ENCODE results near the gene FAM168B. TPM values are rescaled to one million over a fixed set of nuclear protein-coding genes. Genes with fewer than 3 reads are reported as not detected.

The FAM168B gene
- total RNA-seq, 2 donors from 2014 or later = 97.8 to 124 TPM

- TF ChIP-seq CTCF (IDR thresholded peaks at IDR 0.05) = no peak
- H3K9me3 ChIP-seq = no peaks in the 10 kb centered on the region
- no peaks in the 10 kb centered on the region for H3K27me3 ChIP-seq
- H3K4me3 ChIP-seq = peak overlapping the region; percentile 75 to 91
- peak overlapping the region; percentile 94 to 95 for H3K27ac ChIP-seq
- peak; percentile 62 for DNase-seq (ENCODE audit: low spot score)
- peaks cover 0 to 24% of the 10 kb centered on the region in 2 donors for H3K4me1 ChIP-seq
- no peaks in the 10 kb centered on the region for H3K36me3 ChIP-seq
These were observed 12.9 kb upstream of the FAM168B start for GRCh38 chr2:131105950-131106801.

GRCh38 chr2:131105156-131105949, 12.1 kb upstream of the FAM168B start, which contains the start of gene PLEKHB2:
Gene PLEKHB2, plus strand, starts transcription at chr2:131105336. Its CDS starts 15,606 bp downstream, at chr2:131120942.
- no peaks in the 10 kb centered on the region for H3K9me3 ChIP-seq
- peak within 1 kb of the TSS; percentile 75 to 91 for H3K4me3 ChIP-seq

GRCh38 chr2:131104487-131105155, 11.4 kb upstream of the FAM168B start:
- Histone ChIP-seq H3K9me3 (no peaks in the 10 kb centered on the region), H3K27me3 (no peaks in the 10 kb centered on the region), H3K27ac (peak overlapping the region; percentile 94 to 95), H3K4me3 (peak overlapping the region; percentile 75 to 91), H3K36me3 (no peaks in the 10 kb centered on the region), H3K4me1 (peaks cover 0 to 24% of the 10 kb centered on the region in 2 donors)
- TF ChIP-seq CTCF (IDR thresholded peaks at IDR 0.05) = no peak
- DNase-seq (ENCODE audit: low spot score) = peak; percentile 79

More at GRCh38 chr2:131105156-131105949, 12.1 kb upstream of the FAM168B start, which contains the start of gene PLEKHB2:
- peak in 1 of 2 donors; percentile 29 for TF ChIP-seq CTCF (IDR thresholded peaks at IDR 0.05)
- DNase-seq (ENCODE audit: low spot score) = peak; percentile 92
- H3K4me1 ChIP-seq = peaks cover 0 to 24% of the 10 kb centered on the region in 2 donors
- H3K27me3 ChIP-seq = no peaks in the 10 kb centered on the region
- peak within 1 kb of the TSS; percentile 94 to 95 for H3K27ac ChIP-seq
- H3K36me3 ChIP-seq = no peaks in the 10 kb centered on the region

GRCh38 chr2:131103165-131103564, 9.9 kb upstream of the FAM168B start:
- Histone ChIP-seq H3K4me3 (no peak overlapping the region), H3K4me1 (peaks cover 0 to 24% of the 10 kb centered on the region in 2 donors), H3K27ac (no peak overlapping the region), H3K36me3 (no peaks in the 10 kb centered on the region), H3K27me3 (no peaks in the 10 kb centered on the region), H3K9me3 (no peaks in the 10 kb centered on the region)
- no peak for DNase-seq (ENCODE audit: low spot score)
- TF ChIP-seq CTCF (IDR thresholded peaks at IDR 0.05) = no peak

- no peak overlapping the region for H3K27ac ChIP-seq
- peaks cover 10% of the 10 kb centered on the region for H3K36me3 ChIP-seq
- no peak for TF ChIP-seq CTCF (IDR thresholded peaks at IDR 0.05)
- H3K4me3 ChIP-seq = peak overlapping the region in 1 of 2 donors; percentile 71
- H3K4me1 ChIP-seq = peaks cover 0 to 20% of the 10 kb centered on the region in 2 donors
- no peaks in the 10 kb centered on the region for H3K27me3 ChIP-seq
- H3K9me3 ChIP-seq = no peaks in the 10 kb centered on the region
- no peak for DNase-seq (ENCODE audit: low spot score)
These were observed 1.4 kb upstream of the FAM168B start for GRCh38 chr2:131094463-131095281.
